ENCODE data around the gene ABLIM2.

The ABLIM2 gene

GRCh38 chr4:8160572-8160971 is 2.0 kb upstream of the ABLIM2 start:
- Histone ChIP-seq H3K9me3 (ENCODE audit: severe bottlenecking) (no peaks in the 10 kb centered on the region), H3K27me3 (ENCODE audit: insufficient read depth, poor library complexity, severe bottlenecking) (peaks cover 13% of the 10 kb centered on the region), H3K36me3 (ENCODE audit: low read depth) (no peaks in the 10 kb centered on the region), H3K4me1 (ENCODE audit: insufficient read depth, poor library complexity, severe bottlenecking) (no peaks in the 10 kb centered on the region), H3K4me3 (ENCODE audit: severe bottlenecking) (no peak overlapping the region), H3K27ac (ENCODE audit: poor library complexity, severe bottlenecking) (no peak overlapping the region)
- no peak for TF ChIP-seq CTCF (IDR thresholded peaks at IDR 0.05; ENCODE audit: poor library complexity, severe bottlenecking)
- ATAC-seq (ENCODE audit: low read depth) (no peak), DNase-seq (ENCODE audit: low spot score) (no peak)

GRCh38 chr4:8160233-8160560 is 1.6 kb upstream of the ABLIM2 start:
- no peak for TF ChIP-seq CTCF (IDR thresholded peaks at IDR 0.05; ENCODE audit: poor library complexity, severe bottlenecking)
- Histone ChIP-seq H3K36me3 (ENCODE audit: low read depth) (no peaks in the 10 kb centered on the region), H3K27ac (ENCODE audit: poor library complexity, severe bottlenecking) (no peak overlapping the region), H3K27me3 (ENCODE audit: insufficient read depth, poor library complexity, severe bottlenecking) (peaks cover 13% of the 10 kb centered on the region), H3K4me1 (ENCODE audit: insufficient read depth, poor library complexity, severe bottlenecking) (no peaks in the 10 kb centered on the region), H3K9me3 (ENCODE audit: severe bottlenecking) (no peaks in the 10 kb centered on the region), H3K4me3 (ENCODE audit: severe bottlenecking) (no peak overlapping the region)
- no peak for DNase-seq (ENCODE audit: low spot score)
- ATAC-seq (ENCODE audit: low read depth): no peak

- DNase-seq (ENCODE audit: low spot score) (no peak), ATAC-seq (ENCODE audit: low read depth) (no peak)
- Histone ChIP-seq H3K36me3 (ENCODE audit: low read depth) (no peaks in the 10 kb centered on the region), H3K27me3 (ENCODE audit: insufficient read depth, poor library complexity, severe bottlenecking) (peaks cover 13% of the 10 kb centered on the region), H3K4me1 (ENCODE audit: insufficient read depth, poor library complexity, severe bottlenecking) (no peaks in the 10 kb centered on the region), H3K4me3 (ENCODE audit: severe bottlenecking) (peak overlapping the region; percentile 41), H3K27ac (ENCODE audit: poor library complexity, severe bottlenecking) (no peak overlapping the region), H3K9me3 (ENCODE audit: severe bottlenecking) (no peaks in the 10 kb centered on the region)
- TF ChIP-seq CTCF (IDR thresholded peaks at IDR 0.05; ENCODE audit: poor library complexity, severe bottlenecking): no peak
Measured at GRCh38 chr4:8159537-8160232, 1.1 kb upstream of the ABLIM2 start.

- H3K36me3 ChIP-seq (ENCODE audit: low read depth): no peaks in the 10 kb centered on the region
- no peak for TF ChIP-seq CTCF (IDR thresholded peaks at IDR 0.05; ENCODE audit: poor library complexity, severe bottlenecking)
- peaks cover 13% of the 10 kb centered on the region for H3K27me3 ChIP-seq (ENCODE audit: insufficient read depth, poor library complexity, severe bottlenecking)
- ATAC-seq (ENCODE audit: low read depth): no peak; the same call in 2 of the 3 replicates
- H3K27ac ChIP-seq (ENCODE audit: poor library complexity, severe bottlenecking): no peak overlapping the region
- peak overlapping the region; percentile 41 for H3K4me3 ChIP-seq (ENCODE audit: severe bottlenecking)
- DNase-seq (ENCODE audit: low spot score): no peak
- H3K9me3 ChIP-seq (ENCODE audit: severe bottlenecking): no peaks in the 10 kb centered on the region
- no peaks in the 10 kb centered on the region for H3K4me1 ChIP-seq (ENCODE audit: insufficient read depth, poor library complexity, severe bottlenecking)
Measured at GRCh38 chr4:8157944-8158709, 486 bp downstream of the ABLIM2 start.

- no peak for ATAC-seq (ENCODE audit: low read depth)
- peaks cover 13% of the 10 kb centered on the region for H3K27me3 ChIP-seq (ENCODE audit: insufficient read depth, poor library complexity, severe bottlenecking)
Measured at GRCh38 chr4:8157496-8157895, 1.1 kb downstream of the ABLIM2 start.

More at GRCh38 chr4:8157496-8157895, 1.1 kb downstream of the ABLIM2 start:
- no peaks in the 10 kb centered on the region for H3K9me3 ChIP-seq (ENCODE audit: severe bottlenecking)
- H3K36me3 ChIP-seq (ENCODE audit: low read depth): no peaks in the 10 kb centered on the region
- DNase-seq (ENCODE audit: low spot score): no peak
- H3K4me1 ChIP-seq (ENCODE audit: insufficient read depth, poor library complexity, severe bottlenecking): no peaks in the 10 kb centered on the region
- H3K27ac ChIP-seq (ENCODE audit: poor library complexity, severe bottlenecking): no peak overlapping the region
- no peak for TF ChIP-seq CTCF (IDR thresholded peaks at IDR 0.05; ENCODE audit: poor library complexity, severe bottlenecking)
- H3K4me3 ChIP-seq (ENCODE audit: severe bottlenecking): peak overlapping the region; percentile 41
